Stimulated activated CD8-positive, alpha-beta memory T cell treated with anti-CD3 and anti-CD28 coated beads, Interleukin-15, amount 100 ng/mL, for 4 hours (primary cell): ENCODE measurements around the gene BCL7A.
A peak's percentile ranks its signal among the peaks of the same experiment; 100 is the strongest.
"Not testable (repeated sequence)": the region's sequence is repeated elsewhere in the genome, so short reads cannot be mapped to it uniquely, and the experiment has no call there.

Experiments used
- DNase-seq, 2 donors: peaks; one replicate each; pipeline ENCODE4 v3.0.0-alpha.2; 2020; ENCODE audit warnings: low read depth in 2 of 2

BCL7A gene

DNA sequence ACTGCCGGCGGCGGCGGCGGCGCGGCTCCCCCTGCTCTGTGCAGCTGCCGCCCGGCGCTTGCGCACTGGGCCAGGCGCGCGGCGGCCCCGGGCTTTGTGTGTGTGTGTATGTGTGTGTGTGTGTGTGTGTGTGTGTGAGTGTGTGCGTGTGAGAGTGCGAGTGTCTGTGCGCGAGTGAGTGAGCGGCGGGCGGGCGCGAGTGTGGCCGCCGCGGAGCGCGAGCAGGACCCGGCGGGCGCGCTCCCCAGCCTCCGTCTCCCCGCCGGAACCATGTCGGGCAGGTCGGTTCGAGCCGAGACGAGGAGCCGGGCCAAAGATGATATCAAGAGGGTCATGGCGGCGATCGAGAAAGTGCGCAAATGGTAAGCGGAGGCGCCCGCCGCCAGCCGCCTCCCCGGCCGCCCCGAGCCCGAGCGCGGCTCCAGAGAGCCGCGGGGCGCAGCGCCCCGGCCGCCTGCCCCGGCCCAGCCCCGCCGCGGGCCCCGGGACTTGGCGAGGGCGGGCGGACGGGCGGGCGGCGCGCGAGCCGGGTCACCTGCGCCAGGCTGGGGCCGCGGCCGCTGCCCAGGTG, at the start of gene BCL7A:
Gene BCL7A (plus strand): TSS at position 63 of the 571 bp plus-strand sequence. CDS start 208 bp downstream, at position 271.
- DNase-seq: peak in 1 of 2 donors; percentile 23

DNA sequence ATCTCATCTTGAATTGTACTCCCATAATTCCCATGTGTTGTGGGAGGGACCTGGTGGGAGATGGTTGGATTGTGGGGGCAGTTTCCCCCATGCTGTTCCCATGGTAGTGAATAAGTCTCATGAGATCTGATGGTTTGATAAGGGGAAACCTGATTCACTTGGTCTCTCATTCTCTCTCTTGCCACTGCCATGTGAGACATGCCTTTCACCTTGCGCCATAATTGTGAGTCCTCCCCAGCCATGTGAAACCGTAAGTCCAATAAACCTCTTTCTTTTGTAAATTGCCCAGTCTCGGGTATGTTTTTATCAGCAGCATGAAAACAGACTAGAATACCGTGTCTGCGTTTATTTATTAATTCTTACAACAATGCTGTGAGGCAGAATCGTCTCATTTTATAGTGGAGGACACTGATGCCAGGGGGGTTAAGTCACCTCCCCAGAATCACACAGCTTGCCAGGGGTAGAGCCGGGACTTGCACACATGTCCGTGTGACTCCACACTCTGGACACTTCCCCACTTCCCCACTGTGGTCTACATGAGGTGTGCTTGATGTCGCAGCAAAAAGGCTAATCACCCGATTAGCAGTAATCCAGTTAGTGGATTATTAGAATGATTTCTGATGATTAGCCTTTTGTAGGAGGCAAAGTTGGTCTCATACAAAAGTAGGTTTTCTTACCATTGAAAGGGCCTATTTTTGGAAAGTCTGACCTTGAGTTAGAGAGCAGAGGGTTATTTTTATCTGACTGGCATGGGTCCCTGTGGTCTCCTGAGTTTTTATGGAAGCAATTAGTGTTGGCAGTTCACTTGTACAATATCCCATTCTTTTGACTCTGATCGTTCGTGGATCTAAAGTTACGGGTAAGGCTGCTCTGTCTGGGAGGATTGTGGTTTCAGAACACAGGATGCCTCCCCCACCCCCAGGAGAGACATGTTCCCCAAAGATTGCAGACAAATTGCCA, 47.4 kb upstream of the BCL7A start:
- DNase-seq: no peak

DNA sequence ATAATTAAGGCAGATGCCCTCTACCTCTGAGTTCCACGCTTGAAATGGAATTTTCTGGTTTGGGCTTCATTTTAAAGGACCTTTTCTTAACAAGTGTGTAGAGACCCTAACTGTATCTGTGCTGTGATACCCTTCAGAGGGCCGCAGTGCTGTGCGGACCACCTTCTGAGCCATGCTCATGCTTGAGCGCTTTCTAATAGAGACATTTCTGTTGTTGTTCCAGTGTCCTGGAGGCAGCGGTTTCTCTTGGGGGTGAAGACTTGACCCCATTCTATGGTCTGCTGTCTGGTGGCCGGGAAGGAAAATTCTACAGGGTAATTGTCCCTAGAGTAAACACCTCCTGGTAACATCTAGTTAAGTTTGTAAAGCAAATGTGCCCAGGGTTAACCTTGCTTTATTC, 46.7 kb upstream of the BCL7A start:
- DNase-seq: no peak

DNA sequence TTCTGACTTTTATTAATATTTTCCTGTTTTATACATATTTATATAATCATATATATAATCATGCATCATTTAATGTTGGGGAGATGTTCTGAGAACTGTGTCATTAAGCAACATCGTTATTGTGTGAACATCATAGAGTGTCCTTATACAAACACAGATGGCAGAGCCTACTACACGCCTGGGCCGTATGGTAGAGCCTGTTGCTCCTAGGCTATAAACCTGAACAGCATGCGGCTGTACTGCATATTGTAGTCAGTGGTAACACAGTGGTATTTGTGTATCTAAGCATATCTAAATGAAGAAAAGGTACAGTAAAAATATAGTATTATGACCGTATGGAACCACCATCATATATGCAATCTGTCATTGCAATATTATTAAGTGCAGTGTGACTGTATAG, 44.7 kb upstream of the BCL7A start:
- DNase-seq: no peak

DNA sequence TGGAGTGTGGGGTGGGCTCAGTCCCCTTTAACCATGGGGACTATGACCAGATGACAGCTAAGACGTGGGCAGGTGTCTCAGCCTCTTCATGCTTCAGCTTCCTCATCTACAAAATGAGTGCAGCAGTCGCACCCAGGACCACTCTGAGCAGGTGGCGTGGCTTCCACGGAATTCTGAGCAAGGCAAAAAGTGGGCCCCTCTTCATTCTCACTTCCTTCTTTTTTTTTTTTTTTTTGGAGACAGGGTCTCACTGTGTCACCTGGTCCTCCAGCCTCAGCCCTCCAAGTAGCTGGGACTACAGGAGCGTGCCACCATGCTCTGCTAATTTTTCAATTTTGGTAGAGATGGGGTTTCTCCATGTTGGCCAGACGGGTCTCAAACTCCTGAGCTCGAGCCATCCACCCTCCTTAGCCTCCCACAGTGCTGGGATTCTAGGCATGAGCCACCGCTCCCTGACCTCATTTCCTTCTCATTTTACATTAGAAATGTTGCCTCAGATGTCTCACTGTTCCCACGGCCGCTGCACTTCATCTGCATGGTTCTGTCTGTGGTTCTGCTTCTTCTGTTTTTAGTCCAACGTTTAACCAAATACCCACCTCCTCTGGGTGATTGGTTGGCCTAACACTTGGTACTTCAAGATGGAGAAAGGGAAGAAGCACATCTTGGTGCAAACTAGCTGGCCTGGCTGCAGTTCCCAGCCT, 41.3 kb upstream of the BCL7A start:
- no peak for DNase-seq

DNA sequence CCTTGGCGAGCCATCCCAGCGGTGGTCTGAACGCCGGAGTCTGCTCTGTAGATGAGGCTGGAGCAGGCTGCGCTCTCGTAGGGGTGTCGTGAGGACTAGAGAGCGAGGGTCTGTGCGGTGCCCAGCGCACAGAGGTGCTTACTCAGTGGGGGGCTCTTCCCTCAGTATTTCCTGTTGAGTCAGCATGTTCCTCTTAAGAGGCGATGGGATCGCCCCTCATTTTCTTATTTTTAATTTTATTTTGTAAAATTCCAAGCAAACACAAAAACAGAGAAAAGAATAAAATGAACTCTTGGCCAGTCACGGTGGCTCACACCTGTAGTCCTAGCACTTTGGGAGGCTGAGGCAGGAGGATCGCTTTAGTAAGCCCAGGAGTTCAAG, 40.8 kb upstream of the BCL7A start:
- no peak for DNase-seq

DNA sequence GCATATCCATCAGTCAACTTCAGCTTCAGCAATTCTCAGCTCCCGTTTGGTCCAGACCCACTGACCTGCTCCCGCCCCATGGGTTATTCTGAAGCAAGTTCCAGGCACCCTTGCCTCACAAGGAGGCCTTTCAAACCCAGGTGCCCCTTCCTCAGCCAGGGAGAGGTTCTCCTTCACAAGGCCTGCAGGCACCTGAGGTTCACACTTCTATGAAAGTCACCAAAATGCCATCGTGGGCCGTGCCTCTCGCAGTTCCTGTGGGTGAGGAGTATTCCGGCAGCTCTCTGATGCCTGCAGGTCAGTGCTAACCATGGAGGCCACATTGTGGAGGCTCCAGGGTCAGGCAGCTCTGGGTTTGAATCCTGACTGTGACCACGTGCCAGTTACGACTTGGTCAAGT, 40.2 kb upstream of the BCL7A start:
- DNase-seq: no peak

DNA sequence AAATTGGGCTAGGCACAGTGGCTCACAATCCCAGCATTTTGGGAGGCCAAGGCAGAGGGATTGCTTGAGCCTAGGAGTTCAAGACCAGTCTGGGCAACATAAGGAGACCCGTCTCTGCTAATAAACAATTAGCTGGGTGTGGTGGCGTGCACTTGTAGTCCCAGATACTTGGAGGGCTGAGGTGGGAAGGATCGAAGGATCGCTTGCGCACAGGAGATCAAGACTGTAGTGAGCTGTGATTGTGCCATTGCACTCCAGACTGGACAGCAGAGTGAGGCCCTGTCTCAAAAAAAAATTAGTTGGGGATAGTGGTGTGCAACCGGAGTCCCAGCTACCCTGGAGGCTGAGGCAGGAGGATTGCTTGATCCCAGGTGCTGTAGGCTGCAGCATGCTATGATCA, 38.7 kb upstream of the BCL7A start:
- no peak for DNase-seq

DNA sequence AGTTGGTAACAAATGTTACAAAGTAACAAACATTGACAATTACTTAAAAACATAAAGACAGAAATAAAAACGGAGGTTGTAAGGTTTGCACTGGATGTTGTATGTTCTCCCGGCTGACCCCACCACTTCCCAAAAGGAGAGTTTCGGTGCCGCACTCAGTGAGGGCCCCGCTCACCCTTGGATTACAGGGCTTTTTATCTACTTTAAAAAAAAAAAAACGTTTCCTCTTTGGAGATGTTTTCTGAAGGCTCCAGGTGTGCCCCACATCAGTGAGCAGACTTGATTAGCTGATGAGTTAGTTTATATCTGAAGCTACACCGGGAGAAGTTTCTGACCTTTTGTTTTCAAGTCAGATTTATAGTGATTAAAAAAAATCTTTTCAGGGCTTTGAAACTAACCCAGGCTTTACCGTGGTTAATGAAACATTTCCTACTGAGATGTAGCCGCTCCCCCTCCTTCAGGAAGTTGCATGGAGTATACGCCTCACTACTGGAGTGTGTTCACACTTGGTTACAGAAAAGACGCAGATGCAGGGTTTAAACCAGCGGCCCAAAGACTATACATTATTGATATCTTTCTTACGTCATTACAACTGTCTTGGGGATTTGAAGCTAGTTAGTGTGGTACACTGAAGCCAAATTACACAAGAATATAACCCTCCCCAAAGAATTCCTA, 38.0 kb upstream of the BCL7A start:
- DNase-seq: no peak

DNA sequence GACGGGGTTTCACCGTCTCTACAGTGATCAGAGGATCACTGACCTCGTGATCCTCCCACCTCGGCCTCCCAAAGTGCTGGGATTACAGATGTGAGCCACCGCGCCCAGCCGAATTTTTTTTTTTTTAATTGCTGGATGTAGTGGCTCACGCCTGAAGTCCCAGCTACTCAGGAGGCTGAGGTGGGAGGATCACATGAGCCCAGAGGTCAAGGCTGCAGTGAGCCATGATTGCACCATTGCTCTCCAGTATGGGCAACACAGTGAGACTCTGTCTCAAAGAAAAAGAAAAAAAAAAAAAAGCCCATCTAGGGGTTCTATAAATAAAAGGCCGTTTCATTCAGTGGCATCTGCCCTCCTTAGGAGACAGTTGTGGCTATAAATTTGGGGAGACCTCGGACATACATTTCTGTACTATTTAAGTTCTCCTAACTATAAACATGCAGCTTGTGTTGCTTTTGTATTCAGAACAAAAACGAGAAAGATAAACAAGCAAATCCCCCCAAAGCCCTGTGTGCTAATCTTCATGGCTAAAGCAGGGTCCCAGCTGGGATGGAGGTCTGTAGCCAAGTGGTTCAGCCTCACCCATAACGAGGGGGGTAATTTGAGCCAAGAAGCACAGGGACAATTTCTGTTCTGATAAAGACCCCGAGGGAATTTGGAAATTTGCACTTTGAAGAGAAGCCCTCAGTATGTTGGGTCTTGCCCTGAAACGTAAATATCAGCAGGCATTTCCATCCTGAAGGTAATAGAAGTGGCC, 35.0 kb upstream of the BCL7A start:
- DNase-seq: no peak

DNA sequence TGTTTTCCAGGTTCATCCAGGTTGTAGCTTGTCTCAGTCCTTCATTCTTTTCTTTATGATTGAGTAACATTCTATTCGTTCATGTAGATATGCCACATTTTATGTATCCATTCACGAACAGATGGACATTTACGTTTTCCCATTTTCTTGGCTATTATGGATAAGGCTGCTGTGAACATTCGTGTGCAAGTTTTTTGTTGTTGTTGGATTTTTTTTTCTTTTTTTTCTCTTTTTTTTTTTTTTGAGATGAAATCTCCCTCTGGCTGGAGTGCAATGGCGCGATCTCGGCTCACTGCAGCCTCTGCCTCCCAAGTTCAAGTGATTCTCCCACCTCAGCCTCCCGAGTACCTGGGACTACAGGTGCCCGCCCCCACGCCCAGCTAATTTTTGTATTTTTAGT, 33.2 kb upstream of the BCL7A start:
- not testable (repeated sequence) for DNase-seq

DNA sequence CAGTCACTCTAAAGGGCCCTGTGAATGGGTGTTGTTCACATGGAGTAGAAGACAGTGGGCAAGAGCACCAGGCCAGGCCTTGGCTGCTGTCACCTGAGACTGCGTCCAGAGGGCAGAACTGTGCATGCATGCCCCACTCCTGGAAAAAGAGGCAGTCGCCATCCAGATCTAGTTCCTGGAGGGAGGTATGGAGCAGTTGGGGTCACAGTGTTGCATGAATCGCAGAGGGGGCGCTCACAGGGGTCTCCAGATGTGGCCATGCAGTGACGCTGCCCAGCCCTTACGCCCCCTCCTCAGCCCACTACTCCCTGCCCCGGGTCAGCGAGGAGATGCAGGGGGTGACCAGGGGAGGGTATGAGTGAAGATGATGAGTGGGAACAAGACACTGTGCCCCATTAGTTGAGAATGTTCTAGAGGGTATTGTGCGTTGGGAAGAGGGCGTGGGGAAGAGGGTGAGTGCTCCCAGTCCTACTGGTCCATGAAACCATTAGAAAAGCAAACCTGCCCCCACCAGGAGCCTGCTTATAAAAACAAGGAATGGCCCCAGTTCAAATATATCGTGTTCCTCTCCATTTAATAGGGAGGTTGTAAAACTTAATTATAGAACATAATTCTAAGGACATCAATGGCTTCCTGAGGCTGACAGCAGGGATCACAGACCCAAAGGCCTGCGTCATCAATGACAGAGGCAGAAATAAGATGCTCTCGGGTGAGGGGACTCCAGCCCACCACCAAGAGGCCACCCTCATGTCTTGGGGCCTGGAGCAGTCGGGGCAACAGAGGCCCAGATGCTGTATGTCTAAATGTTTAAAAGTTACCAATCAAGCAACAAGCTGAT, 32.2 kb upstream of the BCL7A start:
- no peak for DNase-seq

DNA sequence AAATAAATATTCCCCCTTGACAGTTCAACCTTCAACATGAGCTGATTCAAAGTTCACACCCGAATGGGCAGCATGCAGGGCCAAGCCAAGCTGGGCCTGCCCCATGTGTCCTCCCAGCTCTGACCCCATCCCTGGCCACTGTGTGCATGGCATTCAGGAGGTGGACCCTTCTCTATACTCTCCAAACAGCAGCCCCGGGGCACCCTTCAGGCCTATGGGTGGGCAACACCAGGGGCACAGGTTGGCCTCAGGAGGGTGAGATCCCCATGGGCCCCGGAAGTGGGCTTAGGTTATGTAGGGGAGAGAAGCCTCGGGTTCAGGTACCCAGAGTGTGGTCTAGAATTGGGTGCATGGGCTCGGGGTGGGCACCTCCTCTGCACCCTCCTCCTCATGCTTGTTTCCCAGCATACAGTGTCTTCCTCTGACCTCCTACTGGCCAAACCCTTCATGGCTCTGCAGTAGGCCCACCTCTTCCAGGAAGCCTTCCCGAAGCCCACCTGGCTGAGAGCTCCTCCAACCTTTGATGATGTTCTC, 31.5 kb upstream of the BCL7A start:
- no peak for DNase-seq

DNA sequence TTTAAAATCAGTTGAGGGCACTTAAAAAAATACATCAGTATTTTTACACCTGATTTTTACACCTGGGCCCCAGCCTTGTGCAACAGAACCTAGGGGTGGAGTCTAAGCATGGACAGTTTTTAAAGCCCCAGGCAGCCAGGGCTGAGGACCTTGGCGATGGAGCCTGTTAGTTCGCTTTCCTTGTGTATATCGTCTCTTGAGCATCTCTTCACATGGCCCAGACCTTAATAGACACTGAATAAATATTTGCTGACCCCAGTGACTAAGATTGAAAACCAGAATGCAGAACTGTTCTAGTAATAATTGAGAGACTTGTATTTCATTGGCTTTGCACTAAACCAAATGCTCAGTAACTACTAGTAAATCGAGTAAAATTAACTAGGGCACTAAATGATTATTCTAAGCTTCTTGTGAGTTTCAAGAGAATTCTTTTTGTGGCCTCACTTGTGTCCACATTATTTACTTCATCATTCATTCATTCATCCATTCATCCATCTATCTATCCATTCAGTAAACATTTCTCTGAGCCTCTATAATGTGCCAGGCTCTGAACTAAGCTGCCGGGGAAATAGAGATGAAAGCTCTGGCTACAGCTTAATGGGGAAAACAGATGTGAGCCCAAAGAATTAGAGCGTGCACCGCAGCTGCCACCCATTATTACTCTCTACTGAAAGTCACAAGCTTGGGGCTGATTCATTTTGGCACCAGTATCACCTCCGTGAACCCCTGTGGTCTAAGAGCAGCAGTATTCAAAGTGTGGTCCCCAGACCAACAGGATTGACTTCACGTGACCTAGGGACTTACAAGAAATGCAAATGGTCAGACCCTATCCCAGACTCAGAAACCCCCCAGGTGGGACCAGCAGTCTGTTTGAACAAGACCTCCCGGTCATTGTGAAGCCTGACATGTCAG, 30.7 kb upstream of the BCL7A start:
- no peak for DNase-seq

DNA sequence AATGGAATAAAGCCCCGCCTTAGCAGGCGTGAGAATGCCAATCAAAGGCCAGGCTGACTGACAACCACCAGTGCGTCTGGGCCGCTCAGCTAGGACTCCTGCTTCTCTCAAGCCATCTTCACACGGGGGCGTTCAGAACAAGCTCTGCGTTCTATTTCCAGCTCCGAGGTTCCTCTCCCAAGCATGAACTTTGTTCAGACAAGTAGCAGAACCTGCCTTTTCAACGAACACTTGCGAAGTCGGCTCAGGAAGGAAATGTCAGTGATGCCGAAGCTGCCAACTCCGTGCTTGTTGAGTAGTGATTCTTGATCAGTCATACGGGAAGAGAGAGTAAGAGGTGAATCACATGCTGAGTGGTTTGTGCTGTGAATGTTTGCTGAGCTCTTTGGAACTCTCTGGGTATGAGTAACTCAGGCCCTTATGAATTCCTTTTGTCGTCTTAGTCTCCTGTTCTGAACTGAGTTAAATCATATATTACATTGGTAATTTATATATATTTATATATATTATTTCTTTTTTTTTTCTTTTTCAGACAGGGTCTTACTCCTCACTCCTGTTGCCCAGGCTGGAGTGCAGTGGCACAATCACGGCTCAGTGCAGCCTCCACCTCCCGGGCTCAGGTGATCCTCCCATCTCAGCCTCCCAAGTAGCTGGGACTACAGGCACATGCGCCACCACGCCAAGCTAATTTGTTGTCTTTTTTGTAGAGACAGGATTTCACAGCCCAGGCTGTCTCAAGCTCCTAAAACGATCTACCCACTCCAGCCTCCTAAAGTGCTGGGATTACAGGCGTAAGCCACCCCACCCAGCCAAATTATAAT, 29.4 kb upstream of the BCL7A start:
- peak; percentile 15 to 18 for DNase-seq

DNA sequence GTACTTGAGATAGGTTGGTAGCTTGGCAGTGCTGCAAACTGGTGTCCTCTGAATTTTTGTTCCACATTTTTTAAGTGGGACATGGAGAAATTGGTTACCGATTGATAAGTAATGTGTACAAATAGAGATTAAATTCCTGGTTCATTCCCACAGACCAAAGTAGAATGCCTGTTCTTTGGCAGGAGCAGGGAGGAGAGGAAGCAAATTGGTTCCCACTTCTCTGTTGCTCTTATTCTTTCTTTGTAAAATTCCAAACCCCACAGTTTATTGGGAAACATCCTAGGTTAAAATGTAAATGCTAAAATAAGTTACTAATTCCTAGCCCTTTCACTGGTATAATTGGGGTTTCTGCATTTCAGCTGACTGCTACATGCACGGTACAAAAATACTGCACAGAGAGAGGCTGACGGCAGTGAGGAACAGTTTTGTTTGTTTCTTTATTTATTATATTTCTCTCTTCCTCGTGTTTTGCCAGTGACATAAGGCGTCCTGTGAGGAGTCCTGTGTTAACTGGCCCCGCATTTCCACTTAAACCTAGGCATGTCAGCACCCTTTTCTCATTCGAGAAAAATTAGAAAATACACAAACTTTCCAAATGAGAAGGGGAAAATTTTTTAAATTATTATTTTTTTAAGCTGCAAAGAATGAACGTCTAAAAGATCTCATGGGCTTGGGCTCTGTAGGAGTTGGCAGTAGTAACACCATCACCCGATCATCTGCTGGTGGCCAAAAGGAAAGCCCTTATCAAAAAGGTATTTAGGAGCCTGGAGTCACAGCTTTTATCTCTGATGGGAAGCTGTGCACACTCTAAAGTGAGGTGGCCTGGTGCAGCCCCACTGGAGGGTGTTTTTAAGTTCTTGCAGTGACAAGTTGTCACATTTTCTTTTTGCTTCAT, 25.4 kb upstream of the BCL7A start:
- no peak for DNase-seq

DNA sequence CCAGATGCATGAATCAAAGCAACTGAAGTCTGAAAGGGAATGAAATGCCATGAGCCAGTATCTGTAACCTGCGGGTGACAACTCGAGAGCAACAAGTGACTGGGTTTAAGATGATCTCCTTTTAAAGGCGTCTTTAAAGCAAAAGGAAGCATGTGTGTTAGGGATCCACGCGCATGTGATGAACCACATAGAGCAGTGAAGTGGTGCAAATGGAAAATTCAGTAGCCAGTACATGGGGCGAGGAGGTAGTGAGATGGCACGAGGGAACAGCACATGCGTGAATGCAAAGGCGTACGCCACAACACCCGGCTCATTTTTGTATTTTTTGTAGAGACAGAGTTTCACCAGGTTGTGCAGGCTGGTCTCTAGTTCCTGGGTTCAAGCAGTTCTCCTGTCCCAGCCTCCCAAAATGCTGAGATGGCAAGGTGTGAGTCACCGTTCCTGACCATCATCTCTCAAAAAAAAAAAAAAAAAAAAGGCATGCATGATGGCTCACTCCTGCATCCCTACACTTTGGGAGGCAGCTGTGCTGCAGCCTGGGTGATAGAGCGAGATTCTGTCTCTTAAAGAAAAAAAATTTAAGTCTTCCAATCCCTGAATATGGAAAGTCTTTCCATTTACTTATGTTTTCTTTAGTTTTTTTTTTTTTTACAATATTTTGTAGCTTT, 24.6 kb upstream of the BCL7A start:
- no peak for DNase-seq
